Measurements from ENCODE around the gene EIF2AK3.

Gene EIF2AK3

DNA sequence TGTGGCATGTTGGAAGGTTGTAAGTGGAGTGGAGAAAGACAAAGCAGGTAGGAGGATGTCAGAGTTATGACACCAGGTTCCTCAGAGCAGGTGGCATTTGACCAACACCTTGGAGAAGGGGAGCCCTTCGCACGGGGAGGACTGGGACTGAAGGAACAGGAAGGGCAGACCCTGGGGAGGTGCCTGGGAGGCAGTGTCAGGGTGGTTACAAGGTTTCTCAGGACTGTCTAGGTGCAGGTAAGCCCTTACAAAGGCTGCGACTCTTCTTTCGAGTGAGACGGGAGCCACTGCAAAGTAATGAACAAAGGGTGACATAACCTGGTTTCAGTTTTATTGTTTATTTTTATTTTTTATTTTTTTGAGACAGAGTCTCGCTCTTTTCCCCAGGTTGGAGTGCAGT is 84.6 kb downstream of the EIF2AK3 start:
- Histone ChIP-seq H3K9me2 (replicated peaks; ENCODE audit: low read depth, low read length) (no peaks in the 10 kb centered on the region), H3K4me2 (ENCODE audit: low read depth, low read length, poor library complexity, severe bottlenecking) (no peak overlapping the region), H3K4me3 (ENCODE audit: low read length, poor library complexity, severe bottlenecking) (no peak overlapping the region), H3K79me2 (ENCODE audit: insufficient read depth, low read length) (no peaks in the 10 kb centered on the region), H3F3A (ENCODE audit: low read depth) (no peaks in the 10 kb centered on the region), H3K9ac (ENCODE audit: low read depth, low read length, poor library complexity, severe bottlenecking) (no peak overlapping the region), H2AFZ (ENCODE audit: low read length) (no peak overlapping the region), H4K20me1 (ENCODE audit: insufficient read depth, low read length, poor library complexity, severe bottlenecking) (no peaks in the 10 kb centered on the region), H3K9me3 (ENCODE audit: insufficient read depth, low read depth, low read length) (no peaks in the 10 kb centered on the region), H3K36me3 (ENCODE audit: insufficient read depth, low read length) (no peaks in the 10 kb centered on the region), H3K4me1 (ENCODE audit: insufficient read depth, low read length, poor library complexity, severe bottlenecking) (no peaks in the 10 kb centered on the region), H3K27me3 (ENCODE audit: insufficient read depth, low read length, poor library complexity, severe bottlenecking) (no peaks in the 10 kb centered on the region)
- TF ChIP-seq EZH2phosphoT487 (IDR thresholded peaks at IDR 0.05; ENCODE audit: borderline replicate concordance) (no peak), CTCF (conservative IDR thresholded peaks at IDR 0.05; ENCODE audit: low read length) (no peak)

GRCh38 chr2:88540346-88540745 is 86.9 kb downstream of the EIF2AK3 start:
- TF ChIP-seq EZH2phosphoT487 (IDR thresholded peaks at IDR 0.05; ENCODE audit: borderline replicate concordance) (no peak), CTCF (conservative IDR thresholded peaks at IDR 0.05; ENCODE audit: low read length) (no peak)
- no peaks in the 10 kb centered on the region for H3K9me2 ChIP-seq (replicated peaks; ENCODE audit: low read depth, low read length)
- no peak overlapping the region for H3K9ac ChIP-seq (ENCODE audit: low read depth, low read length, poor library complexity, severe bottlenecking)
- H3K4me3 ChIP-seq (ENCODE audit: low read length, poor library complexity, severe bottlenecking) = no peak overlapping the region
- H2AFZ ChIP-seq (ENCODE audit: low read length) = no peak overlapping the region
- no peaks in the 10 kb centered on the region for H3K79me2 ChIP-seq (ENCODE audit: insufficient read depth, low read length)
- no peaks in the 10 kb centered on the region for H3K27me3 ChIP-seq (ENCODE audit: insufficient read depth, low read length, poor library complexity, severe bottlenecking)
- no peaks in the 10 kb centered on the region for H3K9me3 ChIP-seq (ENCODE audit: insufficient read depth, low read depth, low read length)
- H3K4me1 ChIP-seq (ENCODE audit: insufficient read depth, low read length, poor library complexity, severe bottlenecking) = no peaks in the 10 kb centered on the region
- H3K36me3 ChIP-seq (ENCODE audit: insufficient read depth, low read length) = no peaks in the 10 kb centered on the region
- no peaks in the 10 kb centered on the region for H4K20me1 ChIP-seq (ENCODE audit: insufficient read depth, low read length, poor library complexity, severe bottlenecking)
- no peak overlapping the region for H3K4me2 ChIP-seq (ENCODE audit: low read depth, low read length, poor library complexity, severe bottlenecking)
- no peaks in the 10 kb centered on the region for H3F3A ChIP-seq (ENCODE audit: low read depth)

DNA sequence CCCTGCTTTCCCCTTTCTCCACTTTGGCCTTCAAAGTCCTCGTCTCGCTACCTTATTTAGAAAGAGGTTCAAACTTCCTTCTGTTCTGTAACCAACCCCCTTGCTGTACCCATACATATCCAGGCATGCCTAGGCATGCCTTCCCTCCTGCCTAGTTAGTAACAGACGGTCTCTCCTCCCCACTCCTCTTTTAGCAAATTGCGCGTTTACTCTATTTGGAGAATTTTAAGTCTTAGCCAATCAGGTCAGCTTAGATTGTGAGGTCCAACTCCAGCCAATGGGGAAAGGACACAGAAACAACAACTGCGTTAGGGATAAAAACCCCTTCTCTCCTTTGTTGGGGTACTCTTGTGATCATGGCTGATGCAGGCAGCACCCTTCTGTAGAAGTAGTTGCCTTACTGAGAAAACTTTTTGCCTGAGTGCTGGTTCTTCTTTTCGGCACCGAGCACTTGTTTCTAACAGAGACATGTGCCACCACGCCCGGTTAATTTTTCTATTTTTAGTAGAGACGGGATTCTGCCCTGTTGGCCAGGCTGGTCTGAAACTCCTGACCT is 88.8 kb downstream of the EIF2AK3 start:
- Histone ChIP-seq H3K4me2 (ENCODE audit: low read depth, low read length, poor library complexity, severe bottlenecking) (no peak overlapping the region), H2AFZ (ENCODE audit: low read length) (no peak overlapping the region; the same call in 1 of the 2 replicates), H3K4me3 (ENCODE audit: low read length, poor library complexity, severe bottlenecking) (no peak overlapping the region), H3K79me2 (ENCODE audit: insufficient read depth, low read length) (no peaks in the 10 kb centered on the region), H4K20me1 (ENCODE audit: insufficient read depth, low read length, poor library complexity, severe bottlenecking) (no peaks in the 10 kb centered on the region), H3K9me3 (ENCODE audit: insufficient read depth, low read depth, low read length) (no peaks in the 10 kb centered on the region), H3K9ac (ENCODE audit: low read depth, low read length, poor library complexity, severe bottlenecking) (no peak overlapping the region), H3K9me2 (replicated peaks; ENCODE audit: low read depth, low read length) (no peaks in the 10 kb centered on the region), H3K4me1 (ENCODE audit: insufficient read depth, low read length, poor library complexity, severe bottlenecking) (no peaks in the 10 kb centered on the region), H3K27me3 (ENCODE audit: insufficient read depth, low read length, poor library complexity, severe bottlenecking) (no peaks in the 10 kb centered on the region), H3K36me3 (ENCODE audit: insufficient read depth, low read length) (no peaks in the 10 kb centered on the region), H3F3A (ENCODE audit: low read depth) (no peaks in the 10 kb centered on the region)
- no peak for TF ChIP-seq CTCF (conservative IDR thresholded peaks at IDR 0.05; ENCODE audit: low read length)

Measured in Loucy (cell line).